GM20000 (cell line): ENCODE data around the gene SLC25A26.

Experiments
- DNase-seq: peaks from one replicate; pipeline ENCODE4 v3.0.0; 2012; ENCODE audit warnings: low spot score
- CTCF ChIP-seq: IDR thresholded peaks from 2 replicates; pipeline ENCODE4 v1.5.1; 2012; ENCODE audit warnings: mild to moderate bottlenecking, control low read depth; ENCODE audit errors: extremely low read depth, missing control alignments

SLC25A26 gene

GRCh38 chr3:66378256-66378655 is 157.5 kb downstream of the SLC25A26 start:
- TF ChIP-seq CTCF: peak; percentile 56
- no peak for DNase-seq

- no peak for TF ChIP-seq CTCF
Observed at GRCh38 chr3:66379565-66379964, 158.8 kb downstream of the SLC25A26 start.

GRCh38 chr3:66380200-66380932 is 159.6 kb downstream of the SLC25A26 start:
- TF ChIP-seq CTCF: no peak
- DNase-seq: no peak

More at GRCh38 chr3:66379565-66379964, 158.8 kb downstream of the SLC25A26 start:
- no peak for DNase-seq

GRCh38 chr3:66381626-66382025 is 160.8 kb downstream of the SLC25A26 start:
- no peak for DNase-seq
- no peak for TF ChIP-seq CTCF

GRCh38 chr3:66382142-66382541 is 161.3 kb downstream of the SLC25A26 start:
- DNase-seq: no peak
- TF ChIP-seq CTCF: no peak

GRCh38 chr3:66383023-66383422 is 162.2 kb downstream of the SLC25A26 start:
- no peak for DNase-seq
- TF ChIP-seq CTCF: no peak

GRCh38 chr3:66383998-66384745 is 163.4 kb downstream of the SLC25A26 start:
- DNase-seq: no peak
- no peak for TF ChIP-seq CTCF
